Activated CD4-positive, alpha-beta T cell treated with anti-CD3 and anti-CD28 coated beads for 48 hours (primary cell): ENCODE data around the gene CCNB3.
"Not testable (repeated sequence)": the region's sequence is repeated elsewhere in the genome, so short reads cannot be mapped to it uniquely, and the experiment has no call there.

ENCODE experiments used
- DNase-seq: peaks from one replicate; pipeline ENCODE4 v3.0.0-alpha.2; 2020

Gene CCNB3, protein sequence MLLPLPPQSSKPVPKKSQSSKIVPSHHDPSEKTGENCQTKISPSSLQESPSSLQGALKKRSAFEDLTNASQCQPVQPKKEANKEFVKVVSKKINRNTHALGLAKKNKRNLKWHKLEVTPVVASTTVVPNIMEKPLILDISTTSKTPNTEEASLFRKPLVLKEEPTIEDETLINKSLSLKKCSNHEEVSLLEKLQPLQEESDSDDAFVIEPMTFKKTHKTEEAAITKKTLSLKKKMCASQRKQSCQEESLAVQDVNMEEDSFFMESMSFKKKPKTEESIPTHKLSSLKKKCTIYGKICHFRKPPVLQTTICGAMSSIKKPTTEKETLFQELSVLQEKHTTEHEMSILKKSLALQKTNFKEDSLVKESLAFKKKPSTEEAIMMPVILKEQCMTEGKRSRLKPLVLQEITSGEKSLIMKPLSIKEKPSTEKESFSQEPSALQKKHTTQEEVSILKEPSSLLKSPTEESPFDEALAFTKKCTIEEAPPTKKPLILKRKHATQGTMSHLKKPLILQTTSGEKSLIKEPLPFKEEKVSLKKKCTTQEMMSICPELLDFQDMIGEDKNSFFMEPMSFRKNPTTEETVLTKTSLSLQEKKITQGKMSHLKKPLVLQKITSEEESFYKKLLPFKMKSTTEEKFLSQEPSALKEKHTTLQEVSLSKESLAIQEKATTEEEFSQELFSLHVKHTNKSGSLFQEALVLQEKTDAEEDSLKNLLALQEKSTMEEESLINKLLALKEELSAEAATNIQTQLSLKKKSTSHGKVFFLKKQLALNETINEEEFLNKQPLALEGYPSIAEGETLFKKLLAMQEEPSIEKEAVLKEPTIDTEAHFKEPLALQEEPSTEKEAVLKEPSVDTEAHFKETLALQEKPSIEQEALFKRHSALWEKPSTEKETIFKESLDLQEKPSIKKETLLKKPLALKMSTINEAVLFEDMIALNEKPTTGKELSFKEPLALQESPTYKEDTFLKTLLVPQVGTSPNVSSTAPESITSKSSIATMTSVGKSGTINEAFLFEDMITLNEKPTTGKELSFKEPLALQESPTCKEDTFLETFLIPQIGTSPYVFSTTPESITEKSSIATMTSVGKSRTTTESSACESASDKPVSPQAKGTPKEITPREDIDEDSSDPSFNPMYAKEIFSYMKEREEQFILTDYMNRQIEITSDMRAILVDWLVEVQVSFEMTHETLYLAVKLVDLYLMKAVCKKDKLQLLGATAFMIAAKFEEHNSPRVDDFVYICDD (N-terminal part only)

DNA sequence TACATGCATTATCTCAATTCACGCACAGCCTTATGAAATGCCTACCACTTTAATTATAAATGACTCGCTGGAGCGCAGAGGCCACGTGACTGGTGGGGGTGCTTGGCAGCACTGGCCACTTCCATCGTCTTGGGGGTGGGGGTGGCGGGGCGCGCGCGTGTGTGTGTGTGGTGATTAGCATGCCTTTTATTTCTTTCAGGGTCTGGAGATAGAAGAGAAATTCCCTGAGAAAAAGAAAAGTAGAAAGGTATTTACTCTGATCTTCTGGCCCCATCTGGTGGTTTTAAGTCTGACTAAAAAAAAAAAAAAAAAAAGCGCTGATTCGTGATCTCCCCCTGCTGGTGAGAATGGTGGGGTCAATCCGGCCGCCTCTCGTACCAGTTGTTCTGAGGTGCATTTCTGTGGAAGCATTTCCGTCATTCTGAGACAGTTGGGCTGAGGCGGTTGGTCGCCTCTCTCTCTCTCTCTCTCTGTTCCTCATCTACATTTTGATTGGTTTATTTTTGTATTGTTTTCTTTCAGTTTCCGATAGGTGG, at the start of gene CCNB3:
Gene CCNB3 (plus strand): TSS at position 402 of the 536 bp plus-strand sequence. CDS start 80,399 bp downstream, outside the sequence.
- DNase-seq, result peak; percentile 75

DNA sequence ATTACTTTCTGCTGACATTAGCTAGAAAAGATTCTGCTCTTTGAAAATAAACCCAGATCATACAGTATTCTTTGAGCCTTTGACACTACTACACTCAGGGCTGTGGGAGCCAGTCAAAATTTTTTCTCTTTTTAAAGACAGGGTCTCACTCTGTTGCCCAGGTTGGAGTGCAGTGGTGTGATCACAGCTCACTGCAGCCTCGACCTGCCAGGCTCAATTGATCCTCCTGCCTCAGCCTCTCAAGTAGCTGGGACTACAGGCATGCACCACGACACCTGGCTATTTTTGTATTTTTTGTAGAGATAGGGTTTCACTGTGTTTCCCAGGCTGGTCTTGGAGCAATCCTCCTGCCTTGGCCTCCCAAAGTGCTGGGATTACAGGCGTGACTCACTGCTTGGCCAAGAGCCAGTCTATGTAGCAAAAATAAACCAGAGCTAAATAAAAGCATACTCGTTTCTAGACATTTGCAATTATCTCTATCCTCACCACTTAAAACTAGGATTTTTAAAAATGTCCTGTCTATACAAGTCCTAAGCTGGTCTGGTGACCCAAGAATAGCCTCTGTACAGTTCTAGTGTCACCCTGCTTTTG, 46.9 kb upstream of the CCNB3 start:
- DNase-seq, result no peak

DNA sequence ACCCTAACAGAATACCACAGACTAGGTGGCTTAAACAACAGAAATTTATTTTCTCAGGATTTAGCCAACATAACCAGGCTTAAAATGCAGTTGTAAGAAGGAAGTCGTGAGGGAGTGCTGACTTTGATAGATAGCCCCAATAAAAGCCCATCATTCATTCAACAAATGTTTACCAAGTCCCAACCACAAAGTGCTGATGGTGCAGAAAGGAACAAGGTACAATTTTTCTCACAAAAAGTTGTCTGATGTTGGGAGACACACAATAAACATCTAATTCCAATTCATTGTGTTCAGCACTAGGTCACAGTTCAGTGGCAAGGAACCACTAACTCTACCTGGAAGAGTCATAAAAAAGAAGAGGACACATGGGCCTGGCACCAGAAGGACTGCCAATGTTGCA, 46.0 kb upstream of the CCNB3 start:
- no peak for DNase-seq

DNA sequence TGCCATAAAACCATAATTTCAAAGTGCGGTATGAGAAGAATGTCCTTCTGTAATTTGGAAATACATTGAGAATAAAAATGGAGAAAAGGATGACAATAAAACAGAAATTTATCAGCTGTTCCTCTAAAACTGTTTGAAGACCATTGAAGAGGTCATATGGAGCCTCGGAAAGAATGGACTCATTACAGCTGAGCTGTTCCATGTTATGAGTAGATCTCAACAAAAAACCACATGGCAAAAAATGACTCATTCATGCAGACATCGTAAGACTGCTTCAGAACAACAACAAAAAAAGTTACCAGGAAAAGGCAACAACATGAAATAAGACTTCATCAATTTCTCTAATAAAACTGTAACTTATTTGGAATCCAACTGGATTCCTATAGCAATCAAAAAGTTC, 43.4 kb upstream of the CCNB3 start:
- DNase-seq, result no peak

DNA sequence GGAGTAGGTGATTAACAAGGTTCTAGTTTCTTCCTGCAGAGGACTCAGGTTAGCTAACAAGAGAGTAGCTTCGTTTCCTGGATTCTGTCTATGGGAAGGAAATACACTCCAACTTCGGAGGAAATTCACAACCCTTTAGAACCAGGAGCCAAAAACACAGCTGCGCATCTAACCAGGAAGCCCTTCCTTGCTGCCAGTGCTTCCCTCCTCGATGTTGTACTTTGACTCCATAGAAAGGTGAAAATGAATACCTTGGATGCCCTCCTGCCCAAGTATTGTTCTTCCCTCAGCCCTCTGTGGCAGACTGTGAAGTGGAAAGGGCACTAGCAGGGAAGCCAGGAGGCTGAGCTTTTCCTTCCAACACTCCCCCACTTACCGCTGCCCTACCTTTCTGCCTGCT, 38.8 kb upstream of the CCNB3 start:
- no peak for DNase-seq

DNA sequence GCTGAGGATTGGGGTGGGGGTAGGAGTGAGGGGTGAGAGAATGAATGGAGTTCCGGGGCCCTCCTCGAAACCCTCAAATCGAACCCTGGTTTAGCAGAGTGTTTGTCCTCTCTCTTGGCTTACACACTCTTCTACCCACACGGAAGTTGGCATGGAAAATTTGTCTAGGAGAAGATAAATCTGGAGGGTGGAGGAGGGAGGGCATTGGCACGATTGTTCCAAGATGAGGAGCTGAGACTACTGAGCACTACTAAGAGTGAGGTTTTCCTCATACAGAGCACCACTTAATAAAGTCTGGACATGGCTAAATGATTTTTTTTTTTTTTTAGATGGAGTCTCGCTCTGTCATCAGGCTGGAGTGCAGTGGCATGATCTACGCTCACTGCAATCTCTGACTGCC, 37.2 kb upstream of the CCNB3 start:
- DNase-seq, result no peak

DNA sequence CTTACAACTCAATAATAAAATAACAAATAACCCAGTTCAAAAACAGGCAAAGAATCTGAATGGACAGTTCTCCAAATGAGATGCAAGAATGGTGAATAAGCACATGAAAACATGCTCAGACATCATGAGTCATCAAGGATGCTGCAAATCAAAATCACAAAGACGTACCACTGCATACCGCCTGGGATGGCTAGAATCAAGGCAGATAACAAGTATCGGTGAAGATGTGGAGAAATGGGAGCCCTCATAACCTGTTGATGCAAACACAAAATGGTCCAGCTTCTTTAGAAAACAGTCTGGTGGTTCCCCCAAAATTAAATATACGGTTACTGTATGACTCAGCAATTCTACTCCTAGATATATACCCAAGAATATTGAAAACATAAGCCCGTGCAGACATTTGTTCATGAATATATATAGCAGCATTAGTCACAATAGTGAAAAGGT, 36.3 kb upstream of the CCNB3 start:
- DNase-seq, result no peak

DNA sequence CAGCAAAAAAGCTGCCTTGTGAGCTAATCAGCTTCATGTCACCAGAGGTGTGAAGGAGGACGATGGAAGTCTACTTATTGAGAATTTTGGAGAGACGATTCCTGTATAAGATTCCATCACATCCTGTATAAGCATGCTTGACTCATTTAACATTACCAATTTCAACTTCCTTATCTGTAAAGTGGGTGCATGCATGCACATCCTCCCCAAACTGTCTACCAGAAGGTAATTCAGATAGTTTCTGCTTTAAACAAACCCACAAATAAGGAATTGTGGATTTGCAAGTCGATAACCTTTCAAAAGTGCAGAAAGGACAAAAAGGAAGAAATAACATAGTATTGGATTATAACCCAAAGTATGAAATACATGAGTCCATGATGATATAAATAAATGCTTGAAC, 34.8 kb upstream of the CCNB3 start:
- no peak for DNase-seq

DNA sequence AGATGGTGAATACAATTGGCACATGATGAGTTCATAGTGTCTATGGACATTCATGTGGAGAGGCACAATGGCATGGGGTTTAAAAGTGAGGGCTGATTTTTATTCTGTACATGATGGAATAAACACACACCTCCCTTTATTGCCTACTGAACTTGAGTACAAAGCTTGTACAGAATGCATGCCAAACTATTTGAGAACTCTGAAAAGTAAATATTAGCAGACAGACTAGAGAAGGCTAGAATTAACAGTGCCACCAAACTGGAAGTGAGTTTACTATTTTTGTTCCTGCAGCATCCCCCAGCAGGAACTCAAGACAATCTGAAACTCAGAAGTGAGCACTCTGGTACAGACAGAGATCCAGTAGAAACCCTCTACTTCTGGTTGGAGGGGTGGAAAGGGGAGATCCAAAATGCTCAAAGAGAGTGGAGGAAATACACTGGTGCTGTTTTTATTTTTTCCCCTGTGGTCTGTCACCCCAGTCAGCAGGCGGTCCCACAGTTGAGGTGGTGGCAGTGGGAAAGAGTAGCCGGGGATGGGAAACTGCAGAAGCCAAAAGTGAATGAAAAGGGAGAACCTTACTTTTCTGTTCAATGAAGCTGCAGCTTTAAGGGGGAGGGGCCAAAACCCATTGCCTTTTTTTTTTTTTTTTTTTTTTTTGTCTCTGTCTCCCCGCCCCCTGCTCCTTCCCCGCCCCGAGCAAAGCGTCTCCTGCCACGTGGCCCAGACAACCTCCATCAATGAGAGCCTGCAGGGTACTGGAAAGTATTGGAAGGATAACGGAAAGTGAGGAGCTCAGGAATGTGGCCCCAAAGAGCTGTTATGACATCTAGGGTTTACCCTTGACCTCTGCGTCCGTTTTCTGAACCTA, 24.3 kb upstream of the CCNB3 start:
- no peak for DNase-seq

DNA sequence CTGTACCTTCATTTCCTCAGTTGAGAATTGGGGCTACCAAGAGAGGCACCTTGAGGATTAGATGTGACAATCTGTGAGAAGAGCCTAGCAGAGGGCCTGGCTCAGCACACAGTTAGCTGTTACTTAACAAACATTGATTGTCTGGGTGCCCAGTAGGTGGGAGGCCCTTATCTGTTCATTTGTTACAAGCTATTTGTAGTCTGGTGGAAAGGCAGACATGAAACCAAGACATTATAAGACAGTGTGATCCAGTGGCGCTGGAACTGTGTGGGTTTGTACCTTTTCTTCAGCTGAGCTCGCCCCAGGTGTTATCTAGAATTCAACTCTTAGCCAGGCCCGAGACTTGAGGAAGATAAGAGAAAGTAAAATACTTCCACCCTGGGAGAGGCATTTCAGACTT, 20.7 kb upstream of the CCNB3 start:
- no peak for DNase-seq

DNA sequence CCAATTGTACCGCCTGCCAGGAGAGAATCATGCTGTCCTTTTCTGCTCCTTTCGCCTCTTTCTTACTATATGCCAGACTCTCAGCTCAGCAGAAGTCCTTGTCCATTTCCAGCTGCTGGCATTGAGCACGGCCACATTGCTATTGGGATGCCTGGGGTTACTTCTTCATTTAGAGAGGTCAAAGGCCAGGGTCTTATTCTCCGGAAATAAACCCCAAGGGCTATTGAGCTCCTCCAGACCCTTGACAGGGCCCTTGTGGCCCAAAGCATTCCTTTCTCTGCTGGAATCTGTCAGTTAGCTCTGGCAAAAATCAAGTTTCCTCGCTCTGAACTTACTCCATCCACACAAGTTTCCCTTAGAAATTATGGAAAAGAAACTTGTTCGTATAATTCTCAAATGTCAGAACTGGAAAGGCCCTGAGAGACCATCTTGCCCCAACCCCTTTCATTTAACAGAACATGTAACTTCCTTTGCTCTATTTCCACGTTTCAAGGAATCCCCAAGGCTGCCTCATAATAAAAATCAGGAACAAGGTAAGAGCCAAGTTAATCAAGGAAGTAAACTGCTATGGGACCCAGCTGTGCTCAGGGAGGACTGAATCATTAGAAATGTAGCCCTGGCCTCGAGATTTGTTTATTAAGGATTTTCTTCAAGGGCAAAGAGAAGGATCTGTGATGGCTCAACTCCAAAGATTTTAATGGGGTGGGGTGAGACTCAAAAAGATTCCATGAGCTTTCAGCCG, 15.5 kb upstream of the CCNB3 start:
- DNase-seq, result no peak

DNA sequence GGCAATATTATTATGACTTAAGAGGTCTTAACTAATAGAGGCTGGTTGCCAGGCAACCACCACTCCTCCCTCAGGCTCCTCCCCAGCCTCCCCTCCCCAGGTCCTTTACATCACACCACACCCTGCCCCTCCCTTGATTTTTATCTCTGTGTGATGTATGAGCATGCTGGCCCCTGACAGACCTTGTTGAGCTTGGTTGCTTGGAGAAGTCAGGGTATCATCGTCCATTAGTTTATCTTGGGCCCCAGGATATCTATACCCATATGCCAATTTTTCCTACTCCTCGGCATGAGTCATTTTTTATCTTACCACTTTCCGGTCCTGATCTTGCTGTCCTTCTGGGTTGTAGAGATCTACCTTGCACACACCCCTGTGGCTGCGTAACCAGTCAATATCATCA, 6.2 kb upstream of the CCNB3 start:
- no peak for DNase-seq

DNA sequence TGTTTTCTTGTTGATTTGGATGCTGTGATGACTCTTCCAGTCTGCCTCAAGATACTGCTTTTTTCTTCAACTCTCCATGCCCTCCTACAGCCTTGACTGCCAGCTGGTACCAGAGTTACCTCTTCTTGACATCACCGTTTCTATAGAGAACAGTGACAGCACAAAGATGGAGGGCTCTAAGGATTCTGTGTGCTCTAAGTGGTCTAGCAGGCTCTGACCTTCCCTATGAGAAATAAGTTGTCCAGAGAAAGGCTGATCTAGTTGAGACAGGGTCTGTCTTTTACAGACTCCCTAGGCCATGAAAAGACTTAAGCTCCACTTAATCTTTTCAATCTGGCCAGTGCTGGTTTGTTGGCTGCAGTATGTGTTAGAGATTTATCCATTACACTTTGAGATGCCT, 3.7 kb upstream of the CCNB3 start, which contains the start of gene AKAP4:
Gene AKAP4 (minus strand): TSS at position 101 of the 400 bp plus-strand sequence. CDS start 118 bp downstream, outside the sequence.
- no peak for DNase-seq

DNA sequence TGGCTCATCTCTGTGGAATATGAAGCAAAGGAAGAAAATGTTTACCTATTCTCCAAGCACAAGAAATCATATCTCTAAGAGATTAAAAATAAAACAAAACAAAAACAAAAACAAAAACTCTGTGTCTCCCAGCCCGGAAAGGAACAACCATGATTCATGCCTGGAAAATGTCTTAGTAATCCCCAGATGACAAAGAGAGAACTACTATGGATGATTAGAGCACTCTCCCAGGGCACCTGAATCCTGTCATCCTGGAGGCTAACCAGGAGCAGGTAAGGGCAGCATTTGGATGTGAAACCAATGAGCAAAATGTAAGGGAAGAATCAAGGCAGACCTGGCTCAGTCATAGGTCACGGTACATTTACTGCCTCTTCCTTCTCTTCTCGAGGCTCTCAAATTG, 2.0 kb upstream of the CCNB3 start:
- no peak for DNase-seq

DNA sequence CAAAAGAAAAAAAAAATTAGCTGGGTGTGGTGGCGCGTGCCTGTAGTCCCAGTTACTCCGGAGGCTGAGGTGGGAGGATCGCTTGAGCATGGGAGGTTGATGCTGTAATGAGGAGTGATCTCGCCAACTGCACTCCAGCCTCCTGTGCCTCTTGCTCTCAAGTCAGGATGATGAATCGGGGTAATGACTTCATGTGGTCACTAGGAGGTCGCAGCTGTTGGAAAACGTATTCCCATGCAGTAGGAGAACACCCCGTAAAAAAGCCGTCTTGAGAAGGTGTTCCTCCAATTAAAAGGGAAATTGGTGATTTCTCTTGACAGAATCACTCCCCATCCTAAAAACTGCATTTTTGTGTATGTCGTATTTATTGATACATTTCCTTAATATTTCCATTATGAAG, 2.2 kb downstream of the CCNB3 start:
- DNase-seq, result no peak

DNA sequence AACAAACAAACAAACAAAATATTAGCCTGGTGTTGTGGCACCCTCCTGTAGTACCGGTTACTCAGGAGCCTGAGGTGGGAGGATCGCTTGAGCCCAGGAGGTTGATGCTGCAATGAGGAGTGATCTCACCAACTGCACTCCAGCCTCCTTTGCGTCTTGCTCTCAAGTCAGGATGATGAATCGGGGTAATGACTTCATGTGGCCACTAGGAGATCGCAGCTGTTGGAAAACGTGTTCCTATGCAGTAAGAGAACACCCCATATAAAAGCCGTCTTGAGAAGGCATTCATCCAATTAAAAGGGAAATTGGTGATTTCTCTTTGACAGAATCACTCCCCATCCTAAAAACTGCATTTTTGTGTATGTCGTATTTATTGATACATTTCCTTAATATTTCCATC, 6.9 kb downstream of the CCNB3 start:
- DNase-seq, result no peak

DNA sequence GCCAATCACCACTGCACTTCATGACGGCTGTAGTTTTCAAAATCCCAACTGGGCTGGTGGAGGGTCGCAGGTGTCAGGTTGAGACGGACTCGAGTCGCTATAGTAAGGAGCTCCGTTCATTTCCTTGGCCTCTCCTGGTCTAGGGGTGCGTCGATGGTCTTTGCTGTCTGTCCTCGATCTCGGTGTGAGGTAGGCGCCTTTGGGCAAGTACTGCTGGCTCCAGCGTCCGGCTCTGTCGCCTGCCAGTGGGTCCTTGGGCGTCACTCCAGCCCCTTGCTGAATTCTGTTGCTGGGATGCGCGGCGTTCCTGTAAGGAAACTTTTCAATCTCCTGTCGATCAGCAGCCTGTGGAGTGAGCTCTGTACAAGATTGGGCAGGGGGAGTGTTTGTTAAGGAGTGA, 76.7 kb downstream of the CCNB3 start:
- DNase-seq, result no peak

DNA sequence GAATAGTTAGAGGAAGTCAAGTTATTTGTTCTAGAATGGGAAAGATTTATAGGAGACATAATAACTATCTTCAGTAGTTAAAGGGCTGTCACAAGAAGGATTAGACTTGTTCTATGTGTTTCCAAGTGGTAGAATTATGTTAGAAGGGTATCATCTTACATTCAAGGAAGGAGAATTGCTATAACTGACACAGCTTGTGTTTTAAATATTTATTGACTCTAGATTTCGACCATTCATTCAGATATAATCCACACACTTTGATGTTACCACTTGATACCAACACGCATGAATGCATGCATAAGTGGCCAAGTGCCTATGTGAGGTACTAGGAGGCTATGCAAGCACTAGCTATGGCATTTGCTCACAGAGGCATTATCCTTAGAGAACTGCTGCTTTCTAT, 122.7 kb downstream of the CCNB3 start:
- no peak for DNase-seq

DNA sequence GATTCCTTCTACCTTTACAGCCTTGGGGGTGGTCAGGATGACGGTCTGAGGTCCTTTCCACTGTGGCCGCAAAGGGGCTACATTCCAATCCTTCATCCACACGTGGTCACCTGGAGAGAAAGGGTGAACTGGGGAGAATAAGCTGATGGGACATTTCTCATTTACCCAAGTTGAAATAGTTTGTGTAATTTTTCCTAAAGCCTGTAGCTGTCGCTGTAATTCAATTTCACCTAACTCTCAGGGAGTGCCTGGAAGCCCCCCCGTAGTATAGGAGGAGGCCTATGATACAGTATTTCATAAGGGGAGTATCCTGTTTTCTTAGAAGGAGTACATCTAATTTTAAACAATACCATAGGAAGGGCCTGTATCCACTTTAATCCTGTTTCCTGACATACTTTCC, 128.1 kb downstream of the CCNB3 start:
- DNase-seq, result not testable (repeated sequence)

DNA sequence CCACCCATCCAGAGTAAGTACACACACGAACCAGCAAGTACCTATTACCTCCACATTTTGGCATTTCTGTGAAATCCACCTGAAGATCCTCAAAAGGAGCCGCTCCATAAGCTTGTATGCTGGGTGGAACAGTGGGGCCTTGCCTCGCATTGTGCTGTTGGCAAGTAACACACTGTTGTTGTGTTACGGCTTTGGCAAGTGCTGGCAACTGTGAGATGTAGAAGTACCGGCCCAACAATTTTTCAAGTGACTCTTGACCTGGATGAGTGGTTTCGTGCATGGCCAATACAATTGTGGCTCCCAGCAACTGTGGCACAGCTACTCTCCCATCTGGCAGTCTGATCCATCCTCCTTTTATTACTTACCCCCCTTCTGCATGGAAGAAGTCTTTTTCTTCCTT, 128.7 kb downstream of the CCNB3 start:
- no peak for DNase-seq

DNA sequence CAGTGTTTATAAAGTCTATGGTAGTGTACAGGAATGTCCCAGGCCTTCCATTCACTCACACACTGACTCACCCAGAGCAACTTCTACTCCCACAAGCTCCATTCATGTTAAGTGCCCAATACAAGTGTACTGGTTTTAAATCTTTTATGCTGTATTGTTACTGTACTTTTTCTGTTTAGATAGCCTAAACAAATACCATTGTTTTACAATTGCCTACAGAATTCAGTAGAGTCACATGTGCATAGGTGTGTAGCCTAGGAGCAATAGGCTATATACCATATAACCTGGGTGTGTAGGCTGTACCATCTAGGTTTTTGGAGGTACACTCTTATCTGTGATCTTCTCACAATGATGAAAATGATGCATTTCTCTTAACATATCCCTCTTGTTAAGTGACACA, 139.4 kb downstream of the CCNB3 start:
- DNase-seq, result no peak
